DOHH2 (cell line): ENCODE results near the gene MTCH1.

Source experiments
- EZH2phosphoT487 ChIP-seq: fragments of 200-600 bp; sonication (generic); IDR thresholded peaks from 2 replicates; pipeline ENCODE4 v1.6.1; 2017; ENCODE audit warnings: borderline replicate concordance, mild to moderate bottlenecking, antibody characterized with exemption, low read length, moderate library complexity, mixed read lengths
- TF ChIP-seq, protein P1 (sequence below): fragments of 200-600 bp; sonication (generic); IDR thresholded peaks from one replicate; pipeline ENCODE4 v1.5.1; 2014; ENCODE audit warnings: antibody characterized with exemption, mild to moderate bottlenecking, low read depth, low read length; ENCODE audit not compliant: poor library complexity, severe bottlenecking

DNA sequence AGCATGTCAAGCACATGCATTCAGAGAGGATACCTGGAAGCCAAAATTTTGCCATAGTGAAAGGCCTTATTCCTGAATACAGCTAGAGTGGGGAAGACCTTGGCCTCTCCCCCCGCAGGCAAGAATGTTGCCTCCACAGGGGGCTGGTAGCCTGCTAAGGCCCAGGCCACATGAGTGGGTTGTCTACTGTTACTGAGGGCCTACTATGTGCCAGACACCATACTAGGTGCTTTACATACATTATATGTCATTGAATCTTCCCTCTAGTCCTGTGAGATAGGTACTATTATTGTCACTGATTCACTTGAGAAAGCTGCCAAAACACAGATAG is 32.1 kb downstream of the MTCH1 start:
- TF ChIP-seq, protein P1, sequence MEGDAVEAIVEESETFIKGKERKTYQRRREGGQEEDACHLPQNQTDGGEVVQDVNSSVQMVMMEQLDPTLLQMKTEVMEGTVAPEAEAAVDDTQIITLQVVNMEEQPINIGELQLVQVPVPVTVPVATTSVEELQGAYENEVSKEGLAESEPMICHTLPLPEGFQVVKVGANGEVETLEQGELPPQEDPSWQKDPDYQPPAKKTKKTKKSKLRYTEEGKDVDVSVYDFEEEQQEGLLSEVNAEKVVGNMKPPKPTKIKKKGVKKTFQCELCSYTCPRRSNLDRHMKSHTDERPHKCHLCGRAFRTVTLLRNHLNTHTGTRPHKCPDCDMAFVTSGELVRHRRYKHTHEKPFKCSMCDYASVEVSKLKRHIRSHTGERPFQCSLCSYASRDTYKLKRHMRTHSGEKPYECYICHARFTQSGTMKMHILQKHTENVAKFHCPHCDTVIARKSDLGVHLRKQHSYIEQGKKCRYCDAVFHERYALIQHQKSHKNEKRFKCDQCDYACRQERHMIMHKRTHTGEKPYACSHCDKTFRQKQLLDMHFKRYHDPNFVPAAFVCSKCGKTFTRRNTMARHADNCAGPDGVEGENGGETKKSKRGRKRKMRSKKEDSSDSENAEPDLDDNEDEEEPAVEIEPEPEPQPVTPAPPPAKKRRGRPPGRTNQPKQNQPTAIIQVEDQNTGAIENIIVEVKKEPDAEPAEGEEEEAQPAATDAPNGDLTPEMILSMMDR, result no peak
- no peak for TF ChIP-seq EZH2phosphoT487
